GM18517 (cell line): ENCODE results near the gene TRIM29.

Source experiments
- ATAC-seq: cut with Tn5 transposase; IDR thresholded peaks from one replicate; pipeline ENCODE4 v1.9.1; 2021; ENCODE audit warnings: mild to moderate bottlenecking, moderate library complexity; ENCODE audit not compliant: unreplicated experiment

The TRIM29 gene

DNA sequence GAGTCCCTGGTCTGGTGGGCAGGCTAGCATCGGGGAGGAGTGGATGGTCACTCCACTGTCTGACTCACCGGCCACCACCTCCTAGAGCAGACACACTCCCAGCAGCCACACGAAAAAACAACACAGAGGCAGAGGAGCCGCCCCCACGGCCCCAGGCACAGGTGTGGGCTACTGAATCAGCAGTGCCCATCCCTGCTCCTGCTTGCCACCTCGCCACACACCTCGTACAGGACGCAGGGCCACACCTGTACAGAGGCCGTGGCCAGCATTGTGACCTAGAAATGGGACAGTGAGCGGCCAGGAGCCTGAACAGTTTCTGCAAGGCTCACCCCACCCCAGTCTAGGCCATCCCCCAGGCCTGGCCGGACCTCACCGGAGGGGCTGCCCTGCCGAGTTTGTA is 14.0 kb downstream of the TRIM29 start:
- no peak for ATAC-seq

DNA sequence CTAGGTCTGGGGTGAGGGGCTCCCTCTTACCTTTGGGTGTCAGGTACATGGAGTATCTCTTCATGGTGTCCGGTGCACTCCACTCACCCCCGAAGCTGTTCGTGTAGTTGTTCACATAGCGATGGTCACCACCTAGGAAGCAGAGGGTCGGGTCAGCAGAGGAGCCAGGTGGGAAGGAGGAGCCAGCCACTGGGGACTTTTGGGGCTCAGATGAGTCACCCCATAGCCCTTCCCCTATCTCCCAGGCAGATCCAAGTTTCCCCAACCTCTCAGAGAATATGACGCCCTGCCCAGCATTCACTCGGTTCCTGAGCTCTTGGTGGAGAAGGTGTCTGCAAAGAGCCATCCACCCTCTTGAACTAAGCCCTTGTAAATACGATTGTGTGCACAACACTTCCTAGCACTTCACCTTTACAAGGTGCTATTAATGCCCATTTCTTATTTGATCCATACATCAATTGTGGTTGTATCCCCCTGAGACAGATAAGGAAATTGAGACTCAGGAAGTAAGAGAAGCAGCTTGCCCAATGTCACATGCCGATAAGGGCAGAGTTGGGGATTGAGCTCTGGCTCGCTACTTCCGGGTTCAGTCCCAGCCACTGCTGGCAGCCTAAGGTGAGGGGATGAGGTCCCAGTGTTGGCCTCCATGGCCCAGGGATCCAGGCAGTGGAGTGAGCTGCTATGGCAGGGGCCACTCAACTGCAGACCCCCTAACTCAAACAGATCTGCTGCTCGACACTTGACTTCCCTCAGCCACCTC is 14.8 kb downstream of the TRIM29 start:
- no peak for ATAC-seq

DNA sequence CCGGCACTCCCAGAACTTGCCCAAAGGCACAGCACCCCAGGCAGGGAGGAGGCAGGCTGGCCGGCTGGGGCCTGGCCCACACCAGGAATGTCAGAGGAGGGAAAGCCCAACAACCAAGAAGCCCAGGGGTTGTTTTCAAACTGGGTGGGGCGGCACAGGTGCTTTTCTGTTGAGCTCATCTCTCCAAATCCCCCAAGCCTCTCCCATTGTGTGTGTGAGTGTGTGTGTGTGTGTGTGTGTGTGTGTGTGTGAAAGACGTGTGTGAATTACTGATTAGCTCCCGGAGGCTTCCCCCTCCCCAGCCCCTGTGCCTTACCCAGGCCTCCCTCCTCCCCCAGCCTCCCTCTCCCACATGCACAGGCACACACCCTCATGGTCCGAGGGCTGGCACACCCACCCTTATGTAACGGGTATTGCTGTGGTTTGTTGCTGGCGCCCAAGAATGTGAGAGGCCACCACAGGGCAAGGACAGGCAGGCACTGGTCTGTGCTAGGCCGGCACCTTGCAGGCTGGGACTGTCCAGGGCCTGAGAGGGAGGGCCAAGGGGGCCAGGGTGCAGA is 15.9 kb downstream of the TRIM29 start:
- no peak for ATAC-seq

DNA sequence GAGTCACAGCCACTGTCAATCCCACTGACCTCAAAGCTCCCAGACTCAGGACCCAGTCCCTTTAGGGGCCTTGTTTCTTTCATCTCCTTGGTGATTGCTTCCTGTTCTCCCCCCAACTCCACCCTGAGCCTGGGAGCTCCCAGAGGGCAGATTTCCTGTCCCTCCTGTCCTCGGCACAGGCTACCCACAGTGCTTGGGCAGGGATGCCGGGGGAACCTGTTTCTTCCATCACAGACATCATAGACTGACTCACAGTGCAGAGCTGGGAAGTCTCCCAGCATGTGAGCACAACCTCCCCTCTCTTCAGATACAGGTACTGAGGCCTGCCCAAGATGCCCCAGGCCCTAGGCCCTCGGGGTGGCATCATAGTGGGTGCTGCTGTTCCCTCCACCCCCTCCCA is 16.6 kb downstream of the TRIM29 start:
- no peak for ATAC-seq

DNA sequence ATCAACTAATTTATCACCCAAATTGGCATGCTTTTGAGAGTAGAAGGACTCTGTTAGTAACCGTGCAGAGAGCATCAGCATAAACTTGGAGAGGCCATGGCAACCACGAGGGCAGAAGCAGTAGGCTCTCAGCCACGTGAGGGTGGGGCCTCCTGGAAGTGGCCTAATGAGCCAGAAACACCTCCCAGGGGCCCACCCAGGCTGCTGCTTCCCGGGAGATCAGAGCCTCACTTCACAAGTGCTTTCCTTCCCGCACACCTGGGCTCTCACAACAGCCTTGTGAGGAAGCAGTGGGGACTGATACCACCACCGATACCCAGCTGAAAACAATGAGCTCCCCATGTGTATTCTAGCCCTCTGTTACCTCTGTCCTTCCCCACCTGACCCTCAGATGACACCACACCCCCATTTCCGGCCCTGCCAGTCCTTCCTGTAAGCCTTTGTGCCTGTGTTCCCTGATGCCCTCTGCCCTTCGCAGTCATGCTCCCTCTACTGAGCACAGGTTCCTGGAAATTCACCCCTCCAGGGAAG is 17.0 kb downstream of the TRIM29 start:
- no peak for ATAC-seq

DNA sequence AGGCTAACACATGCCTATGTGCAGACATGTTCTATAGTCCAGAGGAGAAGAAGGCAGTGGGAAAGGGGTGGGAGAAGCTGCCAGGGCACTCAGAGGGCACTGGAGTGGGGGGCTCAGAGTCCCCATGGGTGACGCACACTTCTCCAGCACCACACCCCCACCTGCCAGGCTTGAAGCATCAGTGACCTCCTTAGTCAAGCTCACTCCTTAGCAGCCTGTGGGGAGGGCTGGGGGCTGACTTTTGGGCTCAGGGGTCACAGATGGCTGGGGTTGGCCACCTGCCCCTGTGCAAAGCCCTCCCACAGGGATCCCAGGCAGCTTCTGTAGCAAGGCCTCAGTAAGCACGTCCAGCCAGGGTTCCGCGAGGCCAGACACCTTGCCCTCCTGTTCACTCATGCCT is 18.8 kb downstream of the TRIM29 start:
- ATAC-seq, result no peak

DNA sequence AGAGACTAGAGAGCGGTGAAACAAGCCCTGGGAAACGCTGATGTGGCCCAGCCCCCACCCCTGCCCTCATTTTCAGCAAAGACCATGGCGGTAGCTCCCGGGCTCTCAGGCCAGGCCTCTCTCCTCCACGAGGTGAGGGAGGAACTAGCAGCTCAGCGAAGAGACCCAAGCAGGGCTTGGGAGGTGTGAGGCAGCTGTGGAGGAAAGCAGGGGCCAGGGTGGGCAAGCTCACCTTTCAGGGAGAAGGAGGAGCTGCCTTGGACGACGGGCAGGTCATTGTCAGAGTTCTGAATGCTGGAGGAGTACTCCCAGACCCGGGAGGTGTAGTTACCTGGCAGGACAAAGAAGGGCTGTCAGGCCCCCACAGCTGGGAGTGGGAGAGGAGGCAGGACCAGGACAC is 19.9 kb downstream of the TRIM29 start:
- ATAC-seq, result no peak

DNA sequence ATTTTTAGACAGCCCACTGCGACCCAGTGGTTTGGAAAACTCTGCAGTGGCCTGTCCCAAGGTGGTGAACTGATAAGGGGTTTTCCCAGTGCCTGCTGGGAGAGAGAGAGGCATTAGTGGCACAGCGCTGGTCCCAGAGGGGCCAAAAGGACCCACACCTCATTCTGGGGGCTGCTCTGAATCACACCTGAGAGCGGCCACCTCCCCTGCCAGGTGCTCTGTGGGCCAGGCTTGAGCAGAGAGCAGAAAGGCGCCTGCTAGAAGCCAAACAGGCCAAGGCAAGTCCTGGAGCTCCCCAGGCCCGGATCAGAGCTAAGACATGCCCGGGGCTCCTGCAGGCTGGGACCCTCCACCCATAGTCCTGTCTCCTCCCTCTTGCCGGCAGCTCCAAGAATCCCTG is 20.9 kb downstream of the TRIM29 start:
- no peak for ATAC-seq

DNA sequence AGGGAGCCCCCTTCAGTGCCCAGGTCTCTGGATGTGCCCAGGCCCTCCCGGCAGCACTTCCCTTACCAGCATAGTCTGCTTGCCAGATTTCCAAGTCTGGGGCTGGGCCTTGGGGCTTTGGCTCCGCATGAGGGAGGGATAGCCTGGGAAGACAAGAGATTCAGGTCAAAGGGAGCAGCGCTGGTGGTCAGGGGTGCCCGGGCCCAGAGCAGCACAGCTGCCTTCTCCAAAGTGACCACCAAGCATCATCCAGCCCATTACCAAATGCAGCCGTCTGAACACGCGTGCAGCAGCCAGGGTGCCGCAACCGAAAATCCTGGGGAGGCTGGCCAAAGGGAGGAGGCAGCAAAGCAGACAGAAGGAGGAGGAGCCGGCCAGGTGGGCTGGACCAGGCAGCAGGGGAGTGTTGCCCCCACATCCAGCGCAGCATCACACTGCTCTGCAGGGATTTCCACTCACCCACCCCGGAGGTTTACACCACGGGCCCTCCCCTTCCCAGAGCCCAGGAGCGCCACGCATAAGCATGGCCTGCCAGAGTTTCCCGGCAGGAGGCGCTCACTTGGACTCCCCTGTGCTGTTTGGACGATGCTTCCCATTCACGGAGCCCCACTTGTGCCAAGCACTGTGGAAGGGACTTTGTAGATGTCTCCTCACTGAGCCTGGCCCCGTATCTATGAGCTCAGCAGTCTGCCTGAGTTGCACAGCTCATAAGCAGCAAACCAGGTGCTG is 22.5 kb downstream of the TRIM29 start:
- no peak for ATAC-seq

DNA sequence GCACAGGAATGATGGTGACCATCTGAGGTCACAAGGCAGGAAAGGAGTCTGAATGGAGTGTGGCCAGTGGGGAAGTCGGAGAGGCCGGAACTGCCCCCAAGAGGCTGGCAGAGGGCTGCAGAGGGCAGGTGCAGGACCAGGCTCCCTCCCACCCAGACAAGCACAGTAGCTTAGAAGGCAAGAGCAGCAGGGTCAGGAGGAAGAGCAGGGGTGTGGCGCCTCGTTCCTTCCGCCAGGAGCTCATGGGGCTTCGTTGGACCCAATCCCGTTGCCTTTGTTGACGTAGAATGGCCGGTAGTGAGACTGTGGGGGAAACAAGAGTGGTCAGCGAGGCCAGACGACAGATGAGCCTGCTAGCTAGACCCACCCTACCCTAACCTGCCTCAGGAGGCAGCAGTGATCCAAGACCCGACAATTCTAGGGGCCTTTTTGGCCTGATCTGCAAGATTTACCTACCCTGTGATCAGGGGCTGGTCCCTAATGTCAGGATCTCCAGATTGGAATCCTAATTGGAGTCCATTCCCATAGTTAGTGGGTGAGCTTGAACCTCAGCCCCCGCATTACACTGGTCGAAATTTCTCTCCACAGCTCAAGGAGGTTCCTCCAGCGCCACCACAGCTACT is 25.6 kb downstream of the TRIM29 start:
- ATAC-seq, result no peak

DNA sequence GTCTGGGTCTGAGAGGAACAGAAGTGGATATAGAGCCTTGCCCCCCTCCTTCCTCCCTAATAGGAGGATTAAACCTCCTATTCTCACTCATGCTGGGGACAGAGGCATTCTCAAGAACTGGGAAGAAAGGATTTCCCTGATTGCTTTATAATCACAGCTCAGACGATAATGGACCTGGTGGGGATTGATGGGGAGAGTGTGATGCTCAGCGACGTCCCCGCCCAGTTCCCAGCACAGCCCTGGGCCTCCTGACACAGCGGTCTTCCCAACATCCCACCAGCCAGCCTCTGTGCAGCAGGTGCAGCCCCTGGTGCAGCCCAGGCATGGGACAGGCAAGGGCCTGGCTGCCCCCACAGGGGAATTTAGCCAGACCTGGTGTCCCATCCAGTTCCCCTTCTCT is 28.4 kb downstream of the TRIM29 start:
- no peak for ATAC-seq

DNA sequence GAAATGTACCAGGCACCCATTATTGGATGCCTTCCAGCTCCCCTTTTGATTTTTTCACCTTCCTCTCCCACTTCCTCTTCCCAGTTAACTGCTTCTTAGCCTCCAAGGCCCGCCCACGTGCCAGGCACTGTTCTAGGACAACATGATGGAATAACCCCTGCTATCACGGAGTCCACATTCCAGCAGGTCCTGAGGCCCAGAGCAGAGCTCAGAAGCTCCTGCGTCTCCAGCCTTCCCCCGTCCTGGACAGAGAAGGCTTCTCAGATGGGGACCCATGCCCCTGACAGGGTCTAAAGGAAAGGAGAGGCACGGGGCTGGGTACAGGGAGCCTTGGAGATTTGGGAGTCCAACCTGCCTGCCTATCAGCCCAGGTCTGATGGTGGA is 29.1 kb downstream of the TRIM29 start:
- no peak for ATAC-seq

DNA sequence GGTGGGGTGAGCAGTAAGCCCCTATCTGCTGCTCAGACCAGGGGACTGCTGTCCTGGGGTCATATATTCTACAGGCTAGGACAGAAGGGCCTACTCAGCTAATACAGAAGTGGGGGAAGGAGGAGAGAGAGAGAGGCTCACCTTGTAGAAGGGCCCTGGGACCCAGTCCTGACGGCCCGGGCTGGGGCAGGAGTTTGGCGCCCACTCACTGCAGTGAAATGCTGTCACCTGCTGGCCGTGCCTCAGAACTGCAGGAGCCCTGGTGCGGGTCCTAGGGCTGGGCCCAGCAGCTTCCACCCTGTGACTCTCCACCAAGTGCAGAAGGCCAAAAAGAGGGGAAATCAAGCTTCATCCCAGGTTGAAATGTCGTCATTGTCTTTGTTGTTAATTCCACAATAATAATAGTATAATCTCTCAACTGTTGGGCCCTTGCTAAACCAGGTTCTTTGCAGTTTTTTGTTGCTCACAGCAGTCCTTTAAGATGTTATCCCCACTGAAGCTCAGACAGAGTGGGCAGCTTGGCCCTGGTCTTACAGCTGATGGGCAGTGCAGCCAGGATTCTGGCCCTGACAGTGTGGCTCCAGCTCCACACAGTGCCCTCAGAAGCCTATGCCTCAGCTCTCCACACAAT is 29.6 kb downstream of the TRIM29 start:
- ATAC-seq, result no peak

DNA sequence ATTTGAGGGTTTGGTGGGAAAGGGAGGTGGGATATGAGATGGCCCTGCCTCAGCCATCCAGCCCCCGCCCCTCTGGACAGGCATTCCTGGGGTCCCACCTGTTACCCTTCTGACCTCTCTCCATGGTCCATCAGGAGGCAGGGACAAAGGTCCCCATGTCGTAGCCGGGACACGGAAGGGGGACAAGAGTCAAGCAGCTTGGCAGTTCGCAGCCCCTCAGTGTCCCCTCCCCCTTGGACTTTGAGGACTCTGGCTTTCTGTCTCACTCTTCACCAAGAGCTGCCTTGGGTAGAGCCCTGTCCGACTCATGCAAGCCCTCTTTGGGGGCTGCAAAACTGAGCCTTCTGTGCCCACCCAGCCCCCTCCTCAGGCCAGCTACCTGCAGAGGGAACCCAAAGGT is 30.2 kb downstream of the TRIM29 start:
- no peak for ATAC-seq

DNA sequence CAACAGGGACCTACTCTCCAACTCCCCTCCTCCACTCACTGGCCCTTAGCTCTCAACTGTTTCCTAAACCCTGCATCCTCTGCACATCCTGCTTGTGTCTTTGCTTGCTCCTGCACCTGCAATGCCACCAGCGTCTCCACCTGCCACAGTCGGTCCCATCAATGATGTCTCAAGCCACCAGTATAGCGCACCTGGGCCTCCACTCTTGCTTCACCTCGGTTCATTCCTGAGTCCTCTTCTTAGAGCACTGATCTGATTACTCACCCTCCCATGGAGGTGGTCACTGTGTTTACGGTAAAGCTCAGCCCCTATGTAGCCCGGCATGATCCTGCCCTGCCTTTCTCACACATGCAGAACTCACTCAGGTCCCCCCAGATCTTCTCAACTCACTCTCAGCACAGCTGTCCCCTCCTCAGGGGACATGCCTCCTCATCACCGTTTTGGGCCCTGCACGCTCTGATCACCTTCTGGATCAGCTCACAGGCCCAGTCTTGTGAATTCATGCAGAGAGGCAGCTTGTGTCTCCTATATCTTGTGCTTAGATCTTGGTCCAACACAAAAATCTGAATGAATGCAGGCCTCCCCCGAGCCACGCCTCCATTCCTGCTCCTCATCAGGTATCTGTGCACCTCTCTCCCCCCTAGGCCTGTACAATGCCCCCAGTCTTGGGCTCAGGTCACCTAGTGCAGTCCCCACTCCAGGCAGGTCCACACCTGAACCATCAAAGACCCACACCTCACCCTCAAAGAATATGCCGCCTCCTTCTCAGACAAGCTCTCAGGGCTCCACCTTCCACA is 31.4 kb downstream of the TRIM29 start:
- no peak for ATAC-seq

DNA sequence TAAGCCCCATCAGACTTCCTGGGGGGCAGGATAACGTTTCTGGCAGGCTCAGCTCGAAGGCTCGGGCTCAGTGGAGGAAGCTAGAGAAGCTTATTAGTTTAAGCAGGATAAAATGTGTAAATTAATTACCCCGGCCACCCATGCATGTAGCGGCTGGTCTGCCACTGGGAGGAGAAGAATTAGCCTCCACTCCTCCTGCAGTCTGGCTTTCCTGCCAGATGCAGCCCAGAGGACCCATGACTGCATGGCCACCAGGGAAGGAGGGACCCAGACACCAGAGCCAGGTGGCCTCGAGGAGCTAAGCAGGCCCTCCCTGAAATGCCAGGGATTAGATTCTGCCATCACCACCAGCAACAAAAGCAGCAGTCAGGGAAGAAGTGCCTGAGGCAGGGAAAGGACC is 32.3 kb downstream of the TRIM29 start:
- no peak for ATAC-seq

DNA sequence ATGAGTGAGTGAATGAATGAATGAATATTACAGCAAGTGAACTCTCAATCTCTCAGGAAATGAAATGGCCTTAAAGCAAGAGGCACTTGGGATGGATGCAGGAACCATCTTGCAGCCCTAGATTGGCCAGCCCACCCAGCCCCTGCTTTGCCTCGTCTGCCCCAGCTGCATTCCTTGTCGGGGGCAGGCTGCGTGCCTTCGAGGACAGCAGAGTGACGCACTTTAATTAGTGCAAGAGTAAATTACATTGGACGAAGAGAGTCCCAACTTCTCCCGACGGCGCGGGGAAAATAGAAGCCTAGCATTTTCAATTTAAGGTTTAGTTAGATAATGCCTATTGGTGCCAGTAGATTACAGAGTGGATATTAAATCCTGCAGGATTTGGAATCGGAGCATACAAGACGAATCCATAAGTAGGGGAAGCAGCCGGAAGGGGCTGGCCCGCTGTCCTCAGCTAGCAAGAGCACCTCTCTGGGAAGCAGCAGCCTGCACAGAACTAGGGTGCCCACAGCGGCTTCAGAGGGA is 33.8 kb downstream of the TRIM29 start:
- ATAC-seq, result no peak

DNA sequence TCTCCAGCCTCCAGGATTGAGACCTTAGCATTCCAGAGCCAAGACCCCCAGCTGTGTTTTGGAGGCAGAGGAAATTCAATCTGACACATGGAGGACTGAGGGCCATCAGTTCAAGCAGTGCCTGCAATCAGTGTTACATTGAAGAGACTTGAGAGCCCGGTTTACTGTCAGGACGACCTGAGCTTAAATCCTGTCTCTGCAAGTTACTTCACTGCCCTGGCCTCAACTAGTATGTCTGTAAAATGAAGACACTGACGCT is 35.1 kb downstream of the TRIM29 start:
- no peak for ATAC-seq

DNA sequence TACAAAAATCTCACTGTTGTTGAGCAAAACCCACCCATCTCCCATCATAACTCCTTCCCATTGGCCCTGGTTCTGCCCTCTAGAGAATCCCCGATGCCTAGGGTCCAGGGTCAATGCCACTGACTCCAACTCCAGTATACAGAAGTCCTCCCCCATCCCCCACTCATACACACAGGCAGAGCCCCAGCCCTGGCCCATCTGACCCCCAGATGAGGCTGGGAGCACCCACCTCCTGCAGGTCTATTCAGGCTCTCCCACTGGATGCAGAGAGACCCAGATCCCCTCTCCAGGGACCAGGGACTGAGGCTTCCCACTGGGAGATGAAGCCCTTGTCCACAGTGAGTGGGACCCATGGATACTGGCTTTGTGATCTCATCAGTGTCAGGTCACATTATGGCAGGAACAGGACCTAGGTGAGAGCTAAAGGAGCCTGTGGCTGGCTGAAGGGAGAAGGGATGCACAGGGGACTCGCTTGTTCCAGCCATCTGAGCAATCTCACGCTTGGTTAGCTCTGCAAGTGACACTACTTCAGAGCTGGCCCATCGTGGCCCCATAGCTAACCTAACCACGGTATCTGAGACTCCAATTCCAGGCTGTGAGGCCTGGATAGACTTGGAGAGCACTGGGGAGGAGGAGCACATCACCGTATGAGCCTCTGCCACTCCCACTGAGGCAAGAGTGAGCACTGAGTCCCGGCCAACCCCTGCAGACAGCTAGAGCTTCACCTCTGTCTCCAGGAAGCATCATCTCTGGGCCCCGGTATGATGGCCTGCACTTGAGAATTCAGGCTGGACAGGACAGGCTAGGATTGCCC is 35.7 kb downstream of the TRIM29 start:
- ATAC-seq, result no peak
